ENCODE data around the gene C1QTNF8.

C1QTNF8 gene

DNA sequence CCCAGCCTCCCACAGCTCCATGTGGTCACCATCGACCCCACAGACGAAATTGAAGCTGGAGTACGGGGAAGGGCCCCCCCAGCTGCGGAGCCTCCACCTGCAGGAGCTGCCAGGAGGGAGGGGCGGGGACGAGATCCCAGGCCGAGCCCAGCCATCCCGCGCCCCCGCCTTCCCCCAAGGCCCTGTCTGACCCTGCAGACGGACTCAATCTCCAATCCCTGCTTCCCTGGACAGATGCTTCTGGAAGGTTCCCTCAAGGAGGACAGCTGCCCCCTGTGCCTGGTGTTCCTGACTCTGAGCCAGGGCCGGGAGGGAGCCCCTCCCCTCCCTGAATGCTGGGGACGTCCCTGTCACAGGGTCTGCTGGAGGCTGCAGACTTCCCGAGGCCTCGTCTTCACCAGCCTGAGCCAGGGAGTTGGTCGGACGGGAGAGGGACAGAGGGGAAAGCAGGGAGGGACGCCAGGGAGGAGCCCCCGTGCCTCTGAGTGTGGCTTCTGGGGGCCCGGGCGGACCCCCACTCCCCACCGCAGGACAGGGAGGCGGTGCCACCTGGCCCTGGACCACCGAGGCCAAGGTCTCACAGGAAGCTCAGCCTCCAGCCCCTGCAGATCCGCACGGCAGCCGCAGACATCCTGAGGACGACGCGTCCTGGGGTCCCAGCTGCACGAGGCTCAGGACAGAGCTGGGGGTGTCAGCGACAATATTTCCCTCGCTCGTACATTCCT is 21.3 kb upstream of the C1QTNF8 start:
- Histone ChIP-seq H3K36me3 (ENCODE audit: control insufficient read depth in 2 of 2, insufficient read depth in 1 of 2, low read length in 2 of 2) (no peaks in the 10 kb centered on the region), H3K4me3 (ENCODE audit: low read depth, low read length) (no peak overlapping the region), H3K9me3 (ENCODE audit: control insufficient read depth, insufficient read depth, low read depth, low read length) (no peaks in the 10 kb centered on the region), H3K27ac (ENCODE audit: extremely low read depth, low read depth, low read length) (no peak overlapping the region), H3K4me1 (ENCODE audit: control insufficient read depth, insufficient read depth, low read length) (no peaks in the 10 kb centered on the region)
- POLR2A ChIA-PET: no interaction called here
- CTCF ChIA-PET: interaction anchor here (0.7 kb wide), 1 partner anchor 9 kb away, joined by 3 read pairs; no protein-coding TSS in a partner anchor
- TF ChIP-seq ZNF19 (tag by site-specific recombination; IDR thresholded peaks at IDR 0.05; ENCODE audit: low read depth) (no peak), ZNF585B (tag by site-specific recombination; IDR thresholded peaks at IDR 0.05) (no peak), KLF1 (tag by site-specific recombination; IDR thresholded peaks at IDR 0.05) (peak; percentile 33), ZBTB1 (tag by site-specific recombination; IDR thresholded peaks at IDR 0.05) (no peak), ZEB2 (tag by site-specific recombination; IDR thresholded peaks at IDR 0.05) (no peak), ZNF248 (tag by site-specific recombination; IDR thresholded peaks at IDR 0.05) (no peak)
- TF ChIP-seq, protein P1, sequence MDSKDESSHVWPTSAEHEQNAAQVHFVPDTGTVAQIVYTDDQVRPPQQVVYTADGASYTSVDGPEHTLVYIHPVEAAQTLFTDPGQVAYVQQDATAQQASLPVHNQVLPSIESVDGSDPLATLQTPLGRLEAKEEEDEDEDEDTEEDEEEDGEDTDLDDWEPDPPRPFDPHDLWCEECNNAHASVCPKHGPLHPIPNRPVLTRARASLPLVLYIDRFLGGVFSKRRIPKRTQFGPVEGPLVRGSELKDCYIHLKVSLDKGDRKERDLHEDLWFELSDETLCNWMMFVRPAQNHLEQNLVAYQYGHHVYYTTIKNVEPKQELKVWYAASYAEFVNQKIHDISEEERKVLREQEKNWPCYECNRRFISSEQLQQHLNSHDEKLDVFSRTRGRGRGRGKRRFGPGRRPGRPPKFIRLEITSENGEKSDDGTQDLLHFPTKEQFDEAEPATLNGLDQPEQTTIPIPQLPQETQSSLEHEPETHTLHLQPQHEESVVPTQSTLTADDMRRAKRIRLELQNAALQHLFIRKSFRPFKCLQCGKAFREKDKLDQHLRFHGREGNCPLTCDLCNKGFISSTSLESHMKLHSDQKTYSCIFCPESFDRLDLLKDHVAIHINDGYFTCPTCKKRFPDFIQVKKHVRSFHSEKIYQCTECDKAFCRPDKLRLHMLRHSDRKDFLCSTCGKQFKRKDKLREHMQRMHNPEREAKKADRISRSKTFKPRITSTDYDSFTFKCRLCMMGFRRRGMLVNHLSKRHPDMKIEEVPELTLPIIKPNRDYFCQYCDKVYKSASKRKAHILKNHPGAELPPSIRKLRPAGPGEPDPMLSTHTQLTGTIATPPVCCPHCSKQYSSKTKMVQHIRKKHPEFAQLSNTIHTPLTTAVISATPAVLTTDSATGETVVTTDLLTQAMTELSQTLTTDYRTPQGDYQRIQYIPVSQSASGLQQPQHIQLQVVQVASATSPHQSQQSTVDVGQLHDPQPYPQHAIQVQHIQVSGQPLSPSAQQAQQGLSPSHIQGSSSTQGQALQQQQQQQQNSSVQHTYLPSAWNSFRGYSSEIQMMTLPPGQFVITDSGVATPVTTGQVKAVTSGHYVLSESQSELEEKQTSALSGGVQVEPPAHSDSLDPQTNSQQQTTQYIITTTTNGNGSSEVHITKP (tag by site-specific recombination; IDR thresholded peaks at IDR 0.05): no peak
- TF ChIP-seq, protein P2, sequence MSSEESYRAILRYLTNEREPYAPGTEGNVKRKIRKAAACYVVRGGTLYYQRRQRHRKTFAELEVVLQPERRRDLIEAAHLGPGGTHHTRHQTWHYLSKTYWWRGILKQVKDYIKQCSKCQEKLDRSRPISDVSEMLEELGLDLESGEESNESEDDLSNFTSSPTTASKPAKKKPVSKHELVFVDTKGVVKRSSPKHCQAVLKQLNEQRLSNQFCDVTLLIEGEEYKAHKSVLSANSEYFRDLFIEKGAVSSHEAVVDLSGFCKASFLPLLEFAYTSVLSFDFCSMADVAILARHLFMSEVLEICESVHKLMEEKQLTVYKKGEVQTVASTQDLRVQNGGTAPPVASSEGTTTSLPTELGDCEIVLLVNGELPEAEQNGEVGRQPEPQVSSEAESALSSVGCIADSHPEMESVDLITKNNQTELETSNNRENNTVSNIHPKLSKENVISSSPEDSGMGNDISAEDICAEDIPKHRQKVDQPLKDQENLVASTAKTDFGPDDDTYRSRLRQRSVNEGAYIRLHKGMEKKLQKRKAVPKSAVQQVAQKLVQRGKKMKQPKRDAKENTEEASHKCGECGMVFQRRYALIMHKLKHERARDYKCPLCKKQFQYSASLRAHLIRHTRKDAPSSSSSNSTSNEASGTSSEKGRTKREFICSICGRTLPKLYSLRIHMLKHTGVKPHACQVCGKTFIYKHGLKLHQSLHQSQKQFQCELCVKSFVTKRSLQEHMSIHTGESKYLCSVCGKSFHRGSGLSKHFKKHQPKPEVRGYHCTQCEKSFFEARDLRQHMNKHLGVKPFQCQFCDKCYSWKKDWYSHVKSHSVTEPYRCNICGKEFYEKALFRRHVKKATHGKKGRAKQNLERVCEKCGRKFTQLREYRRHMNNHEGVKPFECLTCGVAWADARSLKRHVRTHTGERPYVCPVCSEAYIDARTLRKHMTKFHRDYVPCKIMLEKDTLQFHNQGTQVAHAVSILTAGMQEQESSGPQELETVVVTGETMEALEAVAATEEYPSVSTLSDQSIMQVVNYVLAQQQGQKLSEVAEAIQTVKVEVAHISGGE (tag by site-specific recombination; conservative IDR thresholded peaks at IDR 0.05; ENCODE audit: low read depth): no peak
- TF ChIP-seq, protein P3, sequence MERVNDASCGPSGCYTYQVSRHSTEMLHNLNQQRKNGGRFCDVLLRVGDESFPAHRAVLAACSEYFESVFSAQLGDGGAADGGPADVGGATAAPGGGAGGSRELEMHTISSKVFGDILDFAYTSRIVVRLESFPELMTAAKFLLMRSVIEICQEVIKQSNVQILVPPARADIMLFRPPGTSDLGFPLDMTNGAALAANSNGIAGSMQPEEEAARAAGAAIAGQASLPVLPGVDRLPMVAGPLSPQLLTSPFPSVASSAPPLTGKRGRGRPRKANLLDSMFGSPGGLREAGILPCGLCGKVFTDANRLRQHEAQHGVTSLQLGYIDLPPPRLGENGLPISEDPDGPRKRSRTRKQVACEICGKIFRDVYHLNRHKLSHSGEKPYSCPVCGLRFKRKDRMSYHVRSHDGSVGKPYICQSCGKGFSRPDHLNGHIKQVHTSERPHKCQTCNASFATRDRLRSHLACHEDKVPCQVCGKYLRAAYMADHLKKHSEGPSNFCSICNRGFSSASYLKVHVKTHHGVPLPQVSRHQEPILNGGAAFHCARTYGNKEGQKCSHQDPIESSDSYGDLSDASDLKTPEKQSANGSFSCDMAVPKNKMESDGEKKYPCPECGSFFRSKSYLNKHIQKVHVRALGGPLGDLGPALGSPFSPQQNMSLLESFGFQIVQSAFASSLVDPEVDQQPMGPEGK (tag by site-specific recombination; IDR thresholded peaks at IDR 0.05): peak; percentile 23; the same call in 1 of the 2 replicates
- TF ChIP-seq, protein P4, sequence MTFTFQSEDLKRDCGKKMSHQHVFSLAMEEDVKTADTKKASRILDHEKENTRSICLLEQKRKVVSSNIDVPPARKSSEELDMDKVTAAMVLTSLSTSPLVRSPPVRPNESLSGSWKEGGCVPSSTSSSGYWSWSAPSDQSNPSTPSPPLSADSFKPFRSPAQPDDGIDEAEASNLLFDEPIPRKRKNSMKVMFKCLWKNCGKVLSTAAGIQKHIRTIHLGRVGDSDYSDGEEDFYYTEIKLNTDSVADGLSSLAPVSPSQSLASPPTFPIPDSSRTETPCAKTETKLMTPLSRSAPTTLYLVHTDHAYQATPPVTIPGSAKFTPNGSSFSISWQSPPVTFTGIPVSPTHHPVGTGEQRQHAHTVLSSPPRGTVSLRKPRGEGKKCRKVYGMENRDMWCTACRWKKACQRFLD (tag by site-specific recombination; IDR thresholded peaks at IDR 0.05): no peak
- TF ChIP-seq, protein P5, sequence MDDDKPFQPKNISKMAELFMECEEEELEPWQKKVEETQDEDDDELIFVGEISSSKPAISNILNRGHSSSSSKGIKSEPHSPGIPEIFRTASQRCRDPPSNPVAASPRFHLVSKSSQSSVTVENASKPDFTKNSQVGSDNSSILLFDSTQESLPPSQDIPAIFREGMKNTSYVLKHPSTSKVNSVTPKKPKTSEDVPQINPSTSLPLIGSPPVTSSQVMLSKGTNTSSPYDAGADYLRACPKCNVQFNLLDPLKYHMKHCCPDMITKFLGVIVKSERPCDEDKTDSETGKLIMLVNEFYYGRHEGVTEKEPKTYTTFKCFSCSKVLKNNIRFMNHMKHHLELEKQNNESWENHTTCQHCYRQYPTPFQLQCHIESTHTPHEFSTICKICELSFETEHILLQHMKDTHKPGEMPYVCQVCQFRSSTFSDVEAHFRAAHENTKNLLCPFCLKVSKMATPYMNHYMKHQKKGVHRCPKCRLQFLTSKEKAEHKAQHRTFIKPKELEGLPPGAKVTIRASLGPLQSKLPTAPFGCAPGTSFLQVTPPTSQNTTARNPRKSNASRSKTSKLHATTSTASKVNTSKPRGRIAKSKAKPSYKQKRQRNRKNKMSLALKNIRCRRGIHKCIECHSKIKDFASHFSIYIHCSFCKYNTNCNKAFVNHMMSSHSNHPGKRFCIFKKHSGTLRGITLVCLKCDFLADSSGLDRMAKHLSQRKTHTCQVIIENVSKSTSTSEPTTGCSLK (tag by site-specific recombination; IDR thresholded peaks at IDR 0.05): no peak
- TF ChIP-seq, protein P6, sequence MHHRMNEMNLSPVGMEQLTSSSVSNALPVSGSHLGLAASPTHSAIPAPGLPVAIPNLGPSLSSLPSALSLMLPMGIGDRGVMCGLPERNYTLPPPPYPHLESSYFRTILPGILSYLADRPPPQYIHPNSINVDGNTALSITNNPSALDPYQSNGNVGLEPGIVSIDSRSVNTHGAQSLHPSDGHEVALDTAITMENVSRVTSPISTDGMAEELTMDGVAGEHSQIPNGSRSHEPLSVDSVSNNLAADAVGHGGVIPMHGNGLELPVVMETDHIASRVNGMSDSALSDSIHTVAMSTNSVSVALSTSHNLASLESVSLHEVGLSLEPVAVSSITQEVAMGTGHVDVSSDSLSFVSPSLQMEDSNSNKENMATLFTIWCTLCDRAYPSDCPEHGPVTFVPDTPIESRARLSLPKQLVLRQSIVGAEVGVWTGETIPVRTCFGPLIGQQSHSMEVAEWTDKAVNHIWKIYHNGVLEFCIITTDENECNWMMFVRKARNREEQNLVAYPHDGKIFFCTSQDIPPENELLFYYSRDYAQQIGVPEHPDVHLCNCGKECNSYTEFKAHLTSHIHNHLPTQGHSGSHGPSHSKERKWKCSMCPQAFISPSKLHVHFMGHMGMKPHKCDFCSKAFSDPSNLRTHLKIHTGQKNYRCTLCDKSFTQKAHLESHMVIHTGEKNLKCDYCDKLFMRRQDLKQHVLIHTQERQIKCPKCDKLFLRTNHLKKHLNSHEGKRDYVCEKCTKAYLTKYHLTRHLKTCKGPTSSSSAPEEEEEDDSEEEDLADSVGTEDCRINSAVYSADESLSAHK (tag by site-specific recombination; IDR thresholded peaks at IDR 0.05): no peak
- TF ChIP-seq, protein P7, sequence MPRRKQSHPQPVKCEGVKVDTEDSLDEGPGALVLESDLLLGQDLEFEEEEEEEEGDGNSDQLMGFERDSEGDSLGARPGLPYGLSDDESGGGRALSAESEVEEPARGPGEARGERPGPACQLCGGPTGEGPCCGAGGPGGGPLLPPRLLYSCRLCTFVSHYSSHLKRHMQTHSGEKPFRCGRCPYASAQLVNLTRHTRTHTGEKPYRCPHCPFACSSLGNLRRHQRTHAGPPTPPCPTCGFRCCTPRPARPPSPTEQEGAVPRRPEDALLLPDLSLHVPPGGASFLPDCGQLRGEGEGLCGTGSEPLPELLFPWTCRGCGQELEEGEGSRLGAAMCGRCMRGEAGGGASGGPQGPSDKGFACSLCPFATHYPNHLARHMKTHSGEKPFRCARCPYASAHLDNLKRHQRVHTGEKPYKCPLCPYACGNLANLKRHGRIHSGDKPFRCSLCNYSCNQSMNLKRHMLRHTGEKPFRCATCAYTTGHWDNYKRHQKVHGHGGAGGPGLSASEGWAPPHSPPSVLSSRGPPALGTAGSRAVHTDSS (tag by site-specific recombination; IDR thresholded peaks at IDR 0.05): no peak
